Measurements from ENCODE around the gene DLG2.

The DLG2 gene

DNA sequence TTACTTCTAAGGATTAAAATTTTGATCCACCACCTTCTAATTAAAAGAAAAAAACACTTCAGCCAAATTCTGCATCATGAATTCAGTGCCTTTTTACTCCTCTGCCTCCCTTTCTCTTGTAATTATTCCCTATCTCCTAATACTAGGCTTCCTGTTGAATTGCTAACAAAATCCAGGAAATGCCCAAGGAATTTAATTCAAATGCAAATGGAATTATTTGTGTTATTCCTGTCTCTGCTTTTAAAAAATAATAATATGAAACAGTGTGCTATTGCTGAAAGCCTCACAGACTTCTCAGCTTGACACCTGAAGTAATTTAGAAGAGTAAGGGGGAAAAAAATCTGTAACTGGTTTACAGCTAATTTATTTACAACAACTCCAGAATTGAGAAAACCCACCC lies 85.5 kb downstream of the DLG2 start:
- DNase-seq, result no peak

DNA sequence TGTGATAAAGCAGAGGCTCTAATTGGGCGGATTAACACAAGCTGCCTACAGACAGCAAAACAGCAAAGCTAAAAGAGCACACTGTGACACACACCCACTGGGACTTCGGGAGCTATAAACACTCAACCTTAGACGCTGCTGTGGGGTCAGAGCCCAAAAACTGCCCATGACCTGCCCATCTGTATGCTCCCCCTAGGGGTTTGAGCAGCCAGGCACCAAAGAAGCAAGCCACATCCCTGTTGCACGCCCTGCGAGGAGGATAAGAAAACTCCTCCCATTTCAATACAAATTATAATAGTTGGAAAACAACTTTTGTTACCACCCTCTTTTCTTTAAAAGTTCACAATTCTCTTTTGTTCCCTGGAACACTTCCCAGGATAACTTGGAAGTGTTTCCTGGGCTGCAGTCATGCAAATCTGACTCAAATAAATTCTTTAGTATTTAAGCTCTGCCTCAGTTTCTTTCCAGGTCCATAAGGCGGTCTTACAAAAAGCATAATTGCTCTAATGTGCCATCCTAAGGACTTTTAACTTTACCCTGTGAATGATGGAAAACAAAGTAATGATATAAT lies 86.4 kb downstream of the DLG2 start:
- DNase-seq, result no peak

DNA sequence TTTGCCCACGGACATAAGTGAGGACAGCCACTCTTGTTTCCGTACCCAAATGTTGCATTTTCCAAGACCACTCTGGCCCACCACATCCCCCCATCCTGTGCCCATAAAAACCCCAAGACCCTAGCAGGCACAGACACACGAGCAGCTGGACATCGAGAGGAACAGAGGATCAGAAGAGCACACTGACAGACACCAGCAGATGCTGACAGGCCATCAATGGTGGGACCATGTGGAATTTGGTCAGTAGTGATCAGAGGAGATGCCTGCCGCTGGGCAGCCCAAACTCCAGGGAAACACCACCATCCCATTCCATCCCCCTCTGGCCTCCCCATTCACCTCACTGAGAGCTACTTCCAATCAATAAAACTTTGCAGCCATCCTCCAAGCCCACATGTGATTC lies 87.0 kb downstream of the DLG2 start:
- DNase-seq, result no peak

DNA sequence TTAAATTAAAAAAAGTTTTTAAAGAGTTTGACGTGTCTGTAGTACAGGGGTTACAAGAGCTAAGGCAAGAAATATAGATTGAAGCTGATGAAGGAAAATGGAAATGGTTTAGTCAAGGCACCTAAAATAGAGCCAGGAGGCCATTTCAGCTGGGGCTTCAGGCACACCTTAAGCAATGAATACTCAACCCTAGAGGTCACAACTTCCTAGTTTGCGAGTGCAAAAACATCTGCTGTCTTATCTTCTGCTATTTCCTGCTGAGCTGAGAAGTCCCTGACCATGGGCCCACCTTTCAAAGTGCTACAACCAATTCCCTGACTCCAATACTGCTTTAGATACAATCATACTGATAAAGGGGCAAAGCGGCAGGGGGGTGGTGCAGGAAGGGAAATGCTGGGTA lies 87.4 kb downstream of the DLG2 start:
- DNase-seq, result no peak

DNA sequence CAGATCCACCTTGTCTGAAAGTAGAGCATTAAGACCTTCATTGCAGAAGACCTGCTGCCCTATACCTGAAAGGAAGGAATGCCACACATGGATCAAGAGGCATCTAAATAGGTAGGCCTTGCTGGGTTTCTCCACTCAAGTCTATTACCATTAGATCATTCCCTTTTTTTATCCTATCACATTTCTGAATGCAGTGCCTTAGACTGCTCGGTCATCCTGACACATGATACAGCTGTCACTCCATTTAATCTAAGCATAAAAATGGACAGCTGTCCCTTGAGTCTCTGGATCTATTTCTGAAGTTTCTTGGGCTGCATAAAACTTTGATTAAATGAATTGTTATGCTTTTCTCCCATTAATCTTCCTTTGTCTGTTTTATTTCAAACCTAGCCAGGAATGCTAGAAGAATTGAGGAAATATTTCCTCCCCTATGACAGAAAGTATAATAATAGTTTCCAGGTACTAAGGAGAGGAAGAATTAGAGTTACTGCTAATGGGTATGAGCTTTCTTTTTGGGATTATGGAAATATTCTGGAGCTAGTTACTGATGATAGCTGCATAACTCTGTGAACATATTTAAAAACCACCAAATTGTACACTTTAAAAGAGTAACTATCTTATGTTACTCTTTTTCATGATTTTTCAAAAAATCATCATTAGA lies 88.0 kb downstream of the DLG2 start:
- no peak for DNase-seq

DNA sequence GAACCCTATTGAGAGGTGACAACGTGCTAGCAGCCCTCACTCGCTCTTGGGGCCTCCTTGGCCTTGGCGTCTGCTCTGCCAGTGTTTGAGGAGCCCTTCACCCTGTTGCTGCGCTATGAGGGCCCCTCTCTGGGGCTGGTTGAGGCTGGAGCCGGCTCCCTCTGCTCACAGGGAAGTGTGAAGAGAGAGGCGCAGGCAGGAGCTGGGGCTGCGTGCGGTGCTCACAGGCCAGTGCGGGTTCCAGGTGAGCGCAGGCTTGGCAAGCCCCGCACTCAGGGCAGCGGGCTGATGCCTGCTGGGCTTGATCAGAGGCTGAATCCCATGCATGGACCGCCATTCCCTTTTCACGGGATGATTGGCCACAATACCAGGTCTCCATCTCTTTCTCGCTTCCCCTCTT lies 90.7 kb downstream of the DLG2 start:
- no peak for DNase-seq

DNA sequence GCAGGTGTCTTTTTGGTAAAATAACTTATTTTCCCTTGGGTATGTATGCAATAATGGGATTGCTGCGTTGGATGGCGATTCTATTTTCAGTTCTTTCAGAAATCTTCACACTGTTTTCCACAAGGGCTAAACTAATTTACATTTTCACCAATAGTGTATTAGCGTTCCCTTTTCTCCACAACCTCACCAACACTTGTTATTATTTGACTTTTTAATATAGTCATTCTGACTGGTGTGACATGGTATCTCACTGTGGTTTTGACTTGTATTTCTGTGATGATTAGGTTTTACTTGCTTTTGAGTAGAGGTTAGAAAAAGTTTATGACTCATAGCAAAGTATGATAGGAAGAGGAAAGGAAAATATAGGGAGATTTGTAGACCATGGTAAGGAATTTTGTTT lies 92.3 kb downstream of the DLG2 start:
- no peak for DNase-seq

DNA sequence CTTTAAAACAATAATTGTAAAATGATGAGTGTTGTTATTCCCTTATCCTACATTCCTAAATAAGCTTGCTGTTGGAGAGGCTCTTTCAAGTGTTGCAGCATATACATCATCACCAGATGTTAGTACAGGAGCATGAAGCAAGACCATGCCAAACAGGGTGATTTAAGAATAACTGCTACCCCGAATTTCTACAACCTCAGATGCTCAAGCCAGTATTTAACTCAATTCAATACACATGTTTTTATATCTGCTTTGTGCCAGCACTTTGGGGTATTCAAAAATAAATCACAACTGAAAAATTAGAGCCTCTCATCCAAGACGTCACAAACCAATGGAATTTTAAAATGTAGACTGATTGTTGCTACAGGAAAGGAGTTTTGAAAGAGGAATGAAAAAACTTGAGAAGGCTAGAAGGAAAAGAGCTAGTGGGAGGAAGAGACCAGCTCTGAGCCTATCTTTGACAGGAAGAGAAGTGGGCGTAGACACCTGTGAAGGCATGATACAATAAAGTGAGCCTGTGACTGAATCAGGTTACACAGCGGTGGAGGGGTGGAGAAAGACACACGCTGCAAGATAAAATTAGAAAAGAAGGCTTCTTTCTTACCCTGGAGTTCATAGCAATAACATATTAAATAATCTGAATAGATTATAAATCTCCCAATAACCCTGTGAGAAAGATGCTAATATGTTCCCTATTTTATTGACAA lies 95.8 kb downstream of the DLG2 start:
- DNase-seq, result no peak

DNA sequence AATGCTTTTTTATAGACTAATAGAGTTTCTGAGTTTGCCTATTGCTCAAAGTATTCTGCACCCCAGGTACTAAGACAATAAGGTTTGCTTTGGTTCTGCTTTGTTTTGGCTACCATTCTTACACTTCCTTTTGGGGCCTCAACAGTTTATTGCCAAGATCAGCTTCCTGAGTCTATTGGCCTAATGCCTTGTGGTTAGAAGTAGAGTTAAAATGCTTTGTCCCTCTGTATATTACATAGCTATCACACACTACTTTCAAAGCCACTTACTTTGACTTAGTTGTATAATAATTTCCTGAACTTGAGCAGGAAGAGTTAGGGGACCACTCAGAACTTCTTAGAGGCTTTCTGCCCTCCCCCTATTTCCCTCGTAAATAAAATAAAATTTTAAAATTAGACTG lies 96.5 kb downstream of the DLG2 start:
- no peak for DNase-seq

DNA sequence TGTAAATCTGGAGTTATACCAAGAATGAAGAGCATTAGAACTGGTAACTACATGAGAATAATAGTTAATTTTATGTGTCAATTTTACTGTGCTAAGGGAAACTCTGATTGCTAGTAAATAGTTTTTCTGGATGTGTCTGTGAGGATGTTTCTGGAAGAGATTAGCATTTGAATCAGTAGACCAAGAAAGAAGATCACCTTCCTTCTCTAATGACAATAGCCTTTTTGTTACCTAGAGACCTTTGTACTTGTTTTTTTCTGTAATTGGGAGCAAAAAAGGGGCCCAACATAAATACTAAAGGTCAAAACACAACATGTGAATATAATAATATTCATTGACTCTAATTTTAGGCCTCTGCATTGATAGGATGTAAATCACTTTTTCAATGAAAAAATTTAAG lies 100.6 kb downstream of the DLG2 start:
- no peak for DNase-seq

DNA sequence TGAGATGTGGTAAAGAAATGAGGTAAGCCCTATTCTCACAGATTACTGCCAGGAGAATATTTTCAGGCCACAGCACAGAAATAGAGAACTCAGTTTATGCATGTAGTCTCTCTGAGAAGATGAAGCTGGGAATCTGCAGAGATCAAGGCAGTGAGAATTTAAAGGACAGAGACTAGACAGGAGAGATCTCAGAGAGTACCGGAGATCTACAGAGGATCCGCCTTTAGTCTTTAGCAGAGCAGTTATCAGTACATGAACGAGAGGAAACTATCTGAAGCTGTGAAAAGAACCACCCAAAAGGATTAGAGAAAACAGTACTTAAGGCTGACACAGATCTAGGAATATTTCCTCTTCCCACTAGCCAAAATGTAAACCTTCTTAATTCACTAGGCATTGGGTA lies 101.5 kb downstream of the DLG2 start:
- DNase-seq, result no peak

DNA sequence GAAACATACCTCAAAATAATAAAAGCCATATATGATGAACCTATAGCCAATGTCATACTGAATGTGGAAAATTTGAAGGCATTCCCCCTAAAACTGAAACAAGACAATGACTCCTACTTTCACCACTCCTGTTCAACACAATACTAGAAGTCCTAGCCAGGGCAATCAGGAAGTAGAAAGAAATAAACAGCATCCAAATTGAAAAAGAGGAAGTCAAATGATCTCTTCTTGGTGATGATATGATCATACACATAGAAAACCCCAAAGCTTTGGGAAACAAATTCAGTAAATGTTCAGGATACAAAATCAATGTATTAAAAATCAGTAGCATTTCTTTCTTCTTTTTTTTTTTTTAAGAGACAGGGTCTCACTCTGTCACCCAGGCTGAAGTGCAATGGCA lies 109.9 kb downstream of the DLG2 start:
- no peak for DNase-seq

DNA sequence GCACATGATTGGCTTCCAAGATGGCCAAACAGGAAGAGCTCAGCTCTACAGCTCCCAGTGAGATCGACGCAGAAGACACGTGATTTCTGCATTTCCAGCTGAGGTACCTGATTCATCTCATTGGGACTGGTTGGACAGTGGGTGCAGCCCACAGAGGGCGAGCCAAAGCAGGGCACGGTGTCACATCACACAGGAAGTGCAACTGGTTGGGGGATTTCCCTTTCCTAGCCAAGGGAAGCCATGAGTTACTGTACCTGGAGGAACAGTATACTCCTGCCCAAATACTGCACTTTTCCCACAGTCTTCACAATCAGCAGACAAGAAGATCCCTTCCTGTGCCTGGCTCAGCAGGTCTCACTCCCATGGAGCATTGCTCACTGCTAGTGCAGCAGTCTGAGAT lies 131.2 kb downstream of the DLG2 start:
- DNase-seq, result no peak

DNA sequence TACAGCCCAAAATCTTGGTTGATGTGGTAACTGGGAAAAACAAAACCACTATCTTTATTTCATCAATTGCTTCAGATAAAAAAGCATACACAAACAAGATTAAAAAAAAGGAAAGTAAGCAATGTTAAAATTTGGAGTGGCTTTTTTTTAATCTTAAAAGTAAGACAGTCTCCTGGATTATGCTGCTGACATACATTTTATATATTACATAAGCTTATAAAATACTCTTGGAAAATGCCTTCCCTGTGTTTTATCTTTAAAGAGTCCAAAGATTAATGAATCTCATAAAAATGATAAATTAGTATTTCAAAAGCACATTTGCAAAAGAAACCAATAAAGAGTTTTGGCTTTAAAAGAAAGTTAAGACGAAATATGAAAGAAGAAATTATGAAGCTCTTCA lies 132.7 kb downstream of the DLG2 start:
- no peak for DNase-seq

DNA sequence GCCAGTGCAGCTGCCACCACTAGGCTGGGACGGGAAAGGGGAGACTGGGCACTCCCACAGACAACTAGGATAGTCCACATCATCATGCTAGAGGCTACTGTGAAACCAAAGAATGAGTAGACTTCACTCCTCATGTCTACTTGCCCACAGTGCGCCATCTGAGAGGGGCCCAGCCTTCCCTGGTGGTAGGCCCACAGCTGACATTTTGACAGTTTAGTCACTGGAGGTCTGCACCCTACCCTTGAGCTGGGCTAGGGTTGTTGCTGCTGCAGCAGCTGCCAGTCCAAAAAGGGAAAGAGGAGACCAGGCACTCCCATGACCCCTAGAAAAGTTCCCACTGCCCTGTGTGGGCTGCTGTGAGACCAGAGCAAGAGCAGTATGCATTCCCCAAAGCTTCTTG lies 141.2 kb downstream of the DLG2 start:
- no peak for DNase-seq

DNA sequence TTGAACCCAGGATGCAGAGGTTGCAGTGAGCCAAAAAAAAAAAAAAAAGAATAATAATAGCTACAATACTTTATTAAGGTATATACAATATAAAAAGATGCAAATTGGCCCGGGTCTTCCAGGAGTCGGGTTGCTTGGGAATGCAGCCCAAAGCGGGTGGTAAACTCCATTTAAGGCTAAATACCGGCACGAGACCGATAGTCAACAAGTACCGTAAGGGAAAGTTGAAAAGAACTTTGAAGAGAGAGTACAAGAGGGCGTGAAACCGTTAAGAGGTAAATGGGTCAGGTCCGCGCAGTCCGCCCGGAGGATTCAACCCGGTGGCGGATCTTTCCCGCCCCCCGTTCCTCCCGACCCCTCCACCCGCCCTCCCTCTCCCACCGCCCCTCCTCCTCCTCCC lies 143.3 kb downstream of the DLG2 start:
- DNase-seq, result no peak

DNA sequence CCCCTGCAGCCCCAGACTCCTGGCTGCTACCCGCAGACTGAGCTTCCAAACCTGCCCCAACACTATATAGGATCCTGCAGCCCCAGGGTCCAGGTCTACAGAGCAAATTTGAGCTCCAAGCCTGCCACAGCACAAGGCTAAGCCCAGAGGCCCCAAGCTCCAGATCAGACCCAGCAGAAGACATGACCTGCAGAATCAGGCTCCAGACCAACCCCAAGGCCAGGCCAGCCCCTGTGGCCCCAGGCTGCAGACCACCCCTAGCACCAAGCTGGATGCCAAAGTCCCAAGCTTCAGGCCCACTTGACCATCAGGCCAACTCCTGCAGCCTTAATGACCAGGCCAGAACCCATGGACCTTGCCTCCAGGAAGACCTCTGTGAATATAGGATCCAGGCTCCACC lies 145.3 kb downstream of the DLG2 start:
- DNase-seq, result no peak

DNA sequence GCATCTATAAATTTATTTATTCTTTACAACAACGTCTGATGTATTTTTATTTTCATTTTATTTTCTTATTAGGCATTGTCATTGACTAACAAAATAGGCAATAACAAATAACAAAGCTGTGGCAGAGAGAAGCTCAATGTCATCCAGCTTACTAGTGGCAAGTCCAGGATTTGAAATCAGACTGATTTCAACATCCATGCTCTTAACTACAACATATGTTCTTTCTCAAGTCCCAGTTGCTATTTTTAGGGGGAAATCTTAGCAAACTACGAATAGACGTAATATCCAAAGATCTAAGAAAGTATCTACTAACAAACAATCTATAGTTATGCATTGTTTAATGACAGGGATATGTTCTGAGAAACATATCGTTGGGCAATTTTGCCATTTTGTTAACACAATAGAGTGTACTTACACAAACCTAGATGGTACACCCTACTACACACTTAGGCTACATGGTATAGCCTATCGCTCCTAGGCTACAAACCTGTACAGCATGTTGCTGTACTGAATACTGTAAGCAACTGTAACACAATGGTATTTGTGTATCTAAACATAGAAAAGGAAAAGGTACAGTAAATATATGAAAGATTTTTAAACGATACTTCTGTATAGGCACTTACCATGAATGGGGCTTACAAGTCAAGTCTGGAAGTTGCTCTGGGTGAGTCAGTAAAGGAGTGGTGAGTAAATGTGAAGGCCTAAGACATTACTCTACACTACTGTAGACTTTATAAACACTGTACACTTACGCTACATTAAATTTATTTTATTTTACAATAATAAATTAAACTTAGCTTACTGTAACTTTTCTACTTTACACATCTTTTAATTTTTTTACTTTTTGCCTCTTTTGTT lies 151.3 kb downstream of the DLG2 start:
- no peak for DNase-seq

DNA sequence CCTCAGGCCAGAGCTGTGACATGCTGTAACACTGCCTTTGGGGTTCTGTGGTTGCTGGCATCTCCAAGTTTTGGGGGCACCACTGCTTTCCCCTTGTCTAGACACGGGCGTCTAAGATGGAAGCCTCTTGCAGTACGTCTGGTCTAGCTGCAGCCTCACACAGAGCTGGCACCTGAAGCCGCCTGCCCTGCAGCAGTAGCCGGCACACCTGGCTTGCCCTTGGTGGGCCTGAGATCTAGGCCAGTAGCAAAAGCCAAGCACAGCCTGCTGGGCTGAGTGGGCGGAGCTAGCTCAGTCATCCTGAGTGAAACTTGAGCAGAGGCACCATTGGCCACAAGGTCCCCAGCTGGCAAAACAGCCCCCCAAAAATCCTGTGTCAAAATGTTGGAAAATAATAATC lies 154.2 kb downstream of the DLG2 start:
- DNase-seq, result no peak

DNA sequence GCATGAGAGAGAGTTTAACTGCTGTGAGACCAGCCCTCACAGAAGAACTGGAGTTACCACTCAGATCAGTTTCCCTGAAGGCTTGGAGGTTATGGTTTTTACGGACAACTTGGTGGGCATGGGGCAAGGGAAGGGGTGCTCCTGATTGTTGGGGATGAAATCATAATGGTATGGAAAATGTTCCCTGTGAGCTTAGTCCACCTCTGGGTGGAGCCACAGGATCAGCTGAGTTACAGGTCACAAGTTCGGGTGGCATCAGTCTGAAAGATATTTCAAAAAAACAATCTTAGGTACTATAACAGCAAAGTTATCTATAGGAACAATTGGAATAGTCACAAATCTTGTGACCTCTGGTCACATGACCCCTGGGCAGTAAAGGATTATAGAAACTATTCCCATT lies 162.9 kb downstream of the DLG2 start:
- DNase-seq, result no peak

DNA sequence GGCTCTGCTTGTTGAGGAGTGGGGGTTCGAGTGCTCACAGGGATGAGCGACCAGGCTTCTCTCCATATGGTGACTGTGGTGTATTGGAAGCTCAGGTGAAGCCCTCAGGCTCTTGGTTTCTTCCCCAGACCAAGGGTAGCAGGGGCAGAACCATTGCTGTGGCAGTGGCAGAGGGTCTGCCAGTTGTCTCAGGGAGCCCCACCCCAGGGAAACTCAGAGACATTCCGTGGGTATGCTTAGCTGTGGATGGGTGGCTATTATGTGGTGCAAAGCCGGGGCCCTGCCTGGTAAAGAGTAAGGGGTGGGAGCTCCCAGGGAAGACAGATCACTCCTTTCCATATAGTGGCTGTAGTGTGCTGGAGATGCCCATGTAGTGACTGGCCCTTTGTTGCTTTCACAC lies 167.8 kb downstream of the DLG2 start:
- DNase-seq, result no peak

DNA sequence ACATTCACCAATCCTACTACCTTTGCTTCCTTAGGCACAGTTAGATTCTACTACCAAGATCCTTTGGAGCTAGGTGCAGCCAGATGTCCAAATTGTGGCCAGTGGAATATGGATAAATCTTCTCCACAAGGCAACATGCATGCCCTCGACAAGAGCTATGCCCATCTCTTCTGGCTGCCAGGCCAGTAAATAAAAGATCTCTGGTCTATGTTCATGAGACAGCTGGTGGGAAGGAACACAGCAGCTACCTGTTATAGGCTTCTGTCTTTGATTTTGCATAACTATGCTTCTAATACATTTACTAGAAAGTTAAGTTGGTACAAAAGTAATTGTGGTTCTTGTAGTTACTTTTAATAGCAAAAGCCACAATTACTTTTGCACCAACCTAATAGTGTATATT lies 182.7 kb downstream of the DLG2 start:
- DNase-seq, result no peak

DNA sequence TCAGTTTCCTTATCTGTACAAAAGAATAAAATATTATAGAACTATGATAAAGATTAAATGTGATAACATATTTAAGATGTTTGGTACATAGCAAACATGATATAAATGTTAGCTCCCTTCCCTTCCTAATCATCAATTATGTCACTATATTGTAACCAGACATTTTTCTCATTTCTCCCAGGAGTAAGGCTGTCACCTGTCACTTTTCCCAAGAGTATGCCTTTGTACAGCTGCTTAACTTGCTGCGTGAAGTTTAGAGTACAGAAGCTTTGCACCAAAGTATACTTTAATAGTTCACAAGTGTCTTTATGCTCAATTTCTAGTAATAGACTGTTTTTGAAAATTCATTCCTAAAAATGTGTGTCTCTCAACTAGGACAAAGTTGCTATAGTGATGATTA lies 186.9 kb downstream of the DLG2 start:
- no peak for DNase-seq

DNA sequence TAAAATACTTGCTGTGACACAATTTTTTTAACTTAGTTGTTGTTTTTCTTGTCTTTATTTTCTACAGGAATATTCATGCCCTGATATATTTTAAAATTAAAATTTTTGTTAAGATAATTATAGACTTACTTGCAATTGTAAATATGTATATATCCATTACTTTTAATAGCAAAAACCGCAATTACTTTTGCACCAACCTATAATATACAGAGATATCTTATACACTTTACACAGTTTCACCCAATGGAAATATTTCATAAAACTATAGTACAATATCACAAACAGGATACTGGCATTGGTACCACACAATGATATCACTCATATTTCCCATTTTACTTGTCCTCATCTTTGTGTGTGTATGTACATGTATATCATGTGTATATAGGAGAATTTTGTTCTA lies 188.8 kb downstream of the DLG2 start:
- no peak for DNase-seq

All from fibroblast of skin of right quadriceps (primary cell).